GM06990 (cell line): ENCODE results near the gene OTUB2.
A peak's percentile ranks its signal among the peaks of the same experiment; 100 is the strongest.

Experiments used
- DNase-seq: peaks from one replicate; pipeline ENCODE4 v3.0.0-alpha.2; 2011; ENCODE audit not compliant: insufficient read length; ENCODE audit errors: extremely low read depth
- H3K27me3 ChIP-seq: replicated peaks from 2 replicates; pipeline ENCODE4 v1.6.0; 2011; ENCODE audit warnings: low read length; ENCODE audit not compliant: control insufficient read depth, insufficient read depth
- H3K36me3 ChIP-seq: 2 replicates; pipeline ENCODE4 v1.5.1; 2011; ENCODE audit warnings: low read length; ENCODE audit not compliant: control insufficient read depth, insufficient read depth
- H3K4me3 ChIP-seq: replicated peaks from 2 replicates; pipeline ENCODE4 v1.5.1; 2011; ENCODE audit warnings: low read depth, mild to moderate bottlenecking, control low read depth, low read length
- TF ChIP-seq, protein P1 (sequence below): IDR thresholded peaks from 2 replicates; pipeline ENCODE4 v1.5.1; 2011; ENCODE audit warnings: low read length, control low read depth, mild to moderate bottlenecking, inconsistent platforms; ENCODE audit not compliant: insufficient read depth, poor library complexity, severe bottlenecking

OTUB2 gene

DNA sequence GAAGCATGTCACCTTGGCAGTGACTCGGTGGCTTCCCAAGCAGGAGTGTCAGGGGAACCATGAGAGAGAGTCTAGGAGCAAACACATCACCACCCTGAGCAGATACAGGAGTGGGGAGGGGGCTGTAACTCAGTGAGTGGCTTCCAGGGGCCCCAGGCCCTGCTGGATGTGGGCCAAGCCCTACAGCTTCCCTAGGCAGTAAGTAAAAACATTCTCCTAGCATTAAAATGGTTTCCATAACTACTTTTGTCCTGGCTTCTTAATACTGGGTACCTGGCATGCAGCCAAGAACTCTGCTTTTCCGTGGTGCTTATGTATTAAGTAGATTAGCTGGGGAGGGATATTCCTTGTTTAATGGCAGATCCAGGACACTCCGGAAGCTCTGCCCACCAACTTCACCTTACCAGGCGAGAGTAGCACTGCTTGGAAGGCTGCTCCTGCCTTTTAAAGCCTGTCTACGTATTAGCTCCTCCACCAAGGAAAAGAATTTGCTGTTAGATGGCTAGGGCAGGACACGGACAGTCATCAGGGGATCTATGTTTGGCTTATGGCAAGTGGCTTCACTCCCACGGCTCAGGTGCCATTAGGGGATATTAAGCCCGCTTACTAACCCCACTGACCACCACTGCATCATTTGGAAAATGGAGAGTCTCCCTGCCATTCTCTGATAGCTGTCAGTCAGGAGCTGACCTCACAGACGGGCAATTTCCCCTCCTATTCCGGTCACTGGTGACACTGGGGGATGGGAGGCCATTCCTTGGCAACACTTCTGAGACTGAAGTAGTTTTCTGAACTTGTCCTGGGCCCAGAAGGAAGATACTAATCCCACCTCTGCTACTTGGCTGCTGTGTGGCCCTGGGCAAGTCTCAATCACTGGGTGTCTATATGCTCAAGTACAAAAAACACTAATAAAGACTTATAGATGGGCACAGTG lies 22.8 kb downstream of the OTUB2 start:
- Histone ChIP-seq H3K4me3 (no peak overlapping the region), H3K27me3 (no peaks in the 10 kb centered on the region), H3K36me3 (peaks cover 34% of the 10 kb centered on the region)
- TF ChIP-seq, protein P1, sequence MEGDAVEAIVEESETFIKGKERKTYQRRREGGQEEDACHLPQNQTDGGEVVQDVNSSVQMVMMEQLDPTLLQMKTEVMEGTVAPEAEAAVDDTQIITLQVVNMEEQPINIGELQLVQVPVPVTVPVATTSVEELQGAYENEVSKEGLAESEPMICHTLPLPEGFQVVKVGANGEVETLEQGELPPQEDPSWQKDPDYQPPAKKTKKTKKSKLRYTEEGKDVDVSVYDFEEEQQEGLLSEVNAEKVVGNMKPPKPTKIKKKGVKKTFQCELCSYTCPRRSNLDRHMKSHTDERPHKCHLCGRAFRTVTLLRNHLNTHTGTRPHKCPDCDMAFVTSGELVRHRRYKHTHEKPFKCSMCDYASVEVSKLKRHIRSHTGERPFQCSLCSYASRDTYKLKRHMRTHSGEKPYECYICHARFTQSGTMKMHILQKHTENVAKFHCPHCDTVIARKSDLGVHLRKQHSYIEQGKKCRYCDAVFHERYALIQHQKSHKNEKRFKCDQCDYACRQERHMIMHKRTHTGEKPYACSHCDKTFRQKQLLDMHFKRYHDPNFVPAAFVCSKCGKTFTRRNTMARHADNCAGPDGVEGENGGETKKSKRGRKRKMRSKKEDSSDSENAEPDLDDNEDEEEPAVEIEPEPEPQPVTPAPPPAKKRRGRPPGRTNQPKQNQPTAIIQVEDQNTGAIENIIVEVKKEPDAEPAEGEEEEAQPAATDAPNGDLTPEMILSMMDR, result no peak
- no peak for DNase-seq

DNA sequence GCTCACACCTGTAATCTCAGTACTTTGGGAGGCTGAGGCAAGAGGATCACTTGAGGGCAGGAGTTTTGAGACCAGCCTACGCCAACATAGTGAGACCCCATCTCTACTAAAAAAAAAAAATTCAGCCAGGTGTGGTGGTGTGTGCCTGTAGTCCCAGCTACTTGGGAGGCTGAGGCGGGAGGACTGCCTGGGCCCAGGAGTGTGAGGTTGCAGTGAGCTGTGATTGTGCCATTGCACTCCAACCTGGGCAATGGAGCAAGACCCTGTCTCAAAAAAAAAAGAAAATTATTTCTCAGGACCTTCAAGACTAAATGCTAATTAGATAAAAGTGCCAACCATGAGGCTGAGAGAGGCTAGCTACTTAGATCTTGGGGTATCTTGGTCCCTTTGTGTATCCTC lies 23.5 kb downstream of the OTUB2 start:
- Histone ChIP-seq H3K27me3 (no peaks in the 10 kb centered on the region), H3K4me3 (no peak overlapping the region), H3K36me3 (peaks cover 33% of the 10 kb centered on the region)
- no peak for DNase-seq
- TF ChIP-seq, protein P1, result no peak

DNA sequence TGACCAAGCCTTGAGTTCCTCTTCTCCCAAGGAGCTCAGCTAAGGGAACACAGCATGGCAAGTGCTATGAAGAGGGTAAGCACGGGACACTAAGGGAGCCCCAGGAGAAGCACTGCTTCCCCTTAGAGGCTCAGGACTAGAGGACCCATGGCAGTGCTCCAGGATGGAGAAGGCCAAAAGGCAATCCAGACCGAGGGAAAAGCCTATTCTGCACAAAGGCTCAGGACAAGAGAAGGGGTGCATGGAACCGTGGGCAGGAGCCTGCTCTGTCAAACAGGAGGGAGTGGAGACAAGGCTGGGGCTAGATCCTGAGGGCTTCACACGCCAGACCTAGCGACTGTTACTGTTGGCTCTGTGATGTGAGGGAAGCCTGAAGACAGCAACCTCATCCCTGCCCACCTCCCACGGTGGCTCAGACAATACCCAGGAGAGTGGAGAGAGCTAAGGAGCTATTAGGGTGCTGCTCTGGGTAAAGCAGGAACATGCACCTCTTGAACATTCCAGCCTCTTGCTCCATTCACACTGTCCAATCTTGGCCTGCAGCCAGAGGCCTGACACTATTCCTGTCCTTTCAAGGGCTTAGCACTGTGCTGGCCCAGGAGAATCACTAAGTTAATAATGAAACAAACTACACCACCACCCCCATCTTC lies 24.2 kb downstream of the OTUB2 start:
- DNase-seq, result no peak
- TF ChIP-seq, protein P1, result no peak
- peaks cover 38% of the 10 kb centered on the region for H3K36me3 ChIP-seq

DNA sequence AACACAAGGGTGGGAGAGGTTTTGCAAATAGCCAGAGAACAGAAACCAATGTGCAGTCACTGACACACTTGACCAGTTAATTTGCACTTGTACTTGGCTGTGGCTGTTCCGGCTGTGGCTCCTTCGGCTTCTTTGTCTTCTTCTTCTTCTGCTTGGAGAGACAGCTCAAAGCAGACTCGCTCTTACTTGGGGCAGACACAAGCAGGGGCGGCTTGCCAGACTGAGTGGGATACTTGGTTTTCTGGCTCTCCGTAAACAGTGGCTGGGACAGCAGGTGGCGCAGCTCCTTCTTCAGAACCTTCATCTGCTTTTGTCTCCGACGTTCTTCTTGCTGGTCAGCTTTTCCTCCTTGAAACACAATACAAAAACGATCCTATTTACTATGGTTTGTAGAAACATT lies 25.0 kb downstream of the OTUB2 start:
- no peaks in the 10 kb centered on the region for H3K27me3 ChIP-seq
- no peak overlapping the region for H3K4me3 ChIP-seq
- H3K36me3 ChIP-seq, result peaks cover 39% of the 10 kb centered on the region
- TF ChIP-seq, protein P1, result peak; percentile 29
- DNase-seq, result no peak

More for the DNA sequence above, 24.2 kb downstream of the OTUB2 start:
- H3K27me3 ChIP-seq, result no peaks in the 10 kb centered on the region
- no peak overlapping the region for H3K4me3 ChIP-seq

DNA sequence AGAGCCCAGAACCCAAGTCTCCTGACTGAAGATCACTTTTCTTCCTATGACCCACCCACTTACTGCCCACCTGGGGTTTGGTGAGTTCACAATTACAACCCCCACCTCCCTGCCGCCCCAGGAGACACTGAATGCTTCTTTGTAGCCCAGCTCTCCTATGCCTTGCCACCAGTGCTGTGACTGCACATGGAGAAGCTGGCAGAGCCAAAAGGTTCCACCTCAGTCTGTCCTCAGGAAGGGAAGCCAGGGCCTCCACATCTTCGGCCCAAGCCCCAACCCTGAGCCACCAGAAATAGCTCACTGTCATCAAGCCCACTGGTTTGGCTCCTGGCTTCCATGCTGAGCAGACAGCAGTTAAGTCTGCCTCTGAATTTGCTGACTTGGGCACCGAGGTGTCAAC lies 25.6 kb downstream of the OTUB2 start:
- TF ChIP-seq, protein P1, result no peak
- Histone ChIP-seq H3K36me3 (peaks cover 39% of the 10 kb centered on the region), H3K4me3 (no peak overlapping the region), H3K27me3 (no peaks in the 10 kb centered on the region)
- no peak for DNase-seq
